Colonic mucosa (tissue), 4 donors: ENCODE results near the gene HOATZ. TPM values are rescaled to one million over a fixed set of nuclear protein-coding genes. Genes with fewer than 3 reads are reported as not detected.

ENCODE experiments used
- DNase-seq: peaks from one replicate; pipeline ENCODE4 v3.0.0-alpha.2; 2020
- H3K27ac ChIP-seq: fragments of 200-600 bp; one replicate; pipeline ENCODE4 v1.8.0; 2021
- H3K27me3 ChIP-seq: fragments of 200-600 bp; one replicate; pipeline ENCODE4 v1.8.0; 2021
- H3K36me3 ChIP-seq: fragments of 200-600 bp; one replicate; pipeline ENCODE4 v1.8.0; 2021
- H3K4me1 ChIP-seq: fragments of 200-600 bp; one replicate; pipeline ENCODE4 v1.8.0; 2021; ENCODE audit warnings: mild to moderate bottlenecking
- H3K4me3 ChIP-seq: fragments of 200-600 bp; one replicate; pipeline ENCODE4 v1.8.0; 2021
- H3K9ac ChIP-seq, 2 donors: one replicate each; pipeline ENCODE4 v1.7.0; 2013; ENCODE audit warnings: control low read depth in 2 of 2, low read depth in 2 of 2, low read length in 2 of 2
- H3K9me3 ChIP-seq: fragments of 200-600 bp; one replicate; pipeline ENCODE4 v1.8.0; 2021
- CTCF ChIP-seq: fragments of 200-600 bp; IDR thresholded peaks from one replicate; pipeline ENCODE4 v1.8.0; 2022; ENCODE audit warnings: antibody characterized with exemption, mild to moderate bottlenecking
- intact Hi-C: fragments of 100-400 bp; cut with DNase I; formaldehyde crosslinking; loops from one replicate; pipeline ENCODE4 v1.14.1; 2022
- total RNA-seq, 2 donors: library from RNA; stranded (reverse); fragmentation: NEBNext Ultra II Directional in 1 of 2; extraction: Animal tissue kit (Norgen Biotek cat#: 25700) in 1 of 2; gene quantifications; one replicate each; pipeline ENCODE4 v1.2.1, GENCODE V29; 2021
- donor health status: healthy.
- donor health status: DM: no; HTN: no; CAD: no.
- donor health status: DM: no; HTN: no; CAD: no.

HOATZ gene
- total RNA-seq, 2 donors from 2014 or later: not detected

GRCh38 chr11:111540114-111540936 lies 25.7 kb downstream of the HOATZ start, which contains the start of gene LAYN:
LAYN (plus strand) TSS chr11:111540720; CDS start chr11:111540844, 124 bp downstream.
- peak; percentile 22 for DNase-seq
- H3K4me3 ChIP-seq: peak within 1 kb of the TSS; percentile 43
- peak within 1 kb of the TSS; percentile 41 for H3K27ac ChIP-seq
- intact Hi-C loops: no loop called here
- peaks cover 23% of the 10 kb centered on the region for H3K27me3 ChIP-seq
- peak within 1 kb of the TSS; percentile 23 to 47 for H3K9ac ChIP-seq
- H3K4me1 ChIP-seq: peaks cover 3% of the 10 kb centered on the region
- H3K9me3 ChIP-seq: no peaks in the 10 kb centered on the region
- no peak for TF ChIP-seq CTCF
- H3K36me3 ChIP-seq: no peaks in the 10 kb centered on the region

GRCh38 chr11:111540937-111541253 lies 26.3 kb downstream of the HOATZ start:
- intact Hi-C loops: no loop called here
- Histone ChIP-seq H3K9ac (peak overlapping the region; percentile 23 to 47), H3K27me3 (peaks cover 23% of the 10 kb centered on the region), H3K4me3 (peak overlapping the region; percentile 43), H3K27ac (peak overlapping the region; percentile 41), H3K36me3 (no peaks in the 10 kb centered on the region), H3K9me3 (no peaks in the 10 kb centered on the region), H3K4me1 (peaks cover 3% of the 10 kb centered on the region)
- no peak for DNase-seq
- no peak for TF ChIP-seq CTCF

- intact Hi-C loops: no loop called here
- Histone ChIP-seq H3K4me1 (peaks cover 3% of the 10 kb centered on the region), H3K36me3 (no peaks in the 10 kb centered on the region), H3K9me3 (no peaks in the 10 kb centered on the region), H3K4me3 (peak overlapping the region; percentile 43), H3K27ac (peak overlapping the region; percentile 41), H3K9ac (peak overlapping the region; percentile 23 to 47), H3K27me3 (peaks cover 23% of the 10 kb centered on the region)
- TF ChIP-seq CTCF: no peak
- DNase-seq: peak; percentile 20
These were observed 26.9 kb downstream of the HOATZ start for GRCh38 chr11:111541254-111542061.

GRCh38 chr11:111542606-111543275 lies 28.2 kb downstream of the HOATZ start:
- no peak for DNase-seq
- intact Hi-C loops: no loop called here
- TF ChIP-seq CTCF: no peak
- H3K9me3 ChIP-seq: no peaks in the 10 kb centered on the region
- no peak overlapping the region for H3K9ac ChIP-seq
- peaks cover 23% of the 10 kb centered on the region for H3K27me3 ChIP-seq
- H3K27ac ChIP-seq: no peak overlapping the region
- peaks cover 3% of the 10 kb centered on the region for H3K4me1 ChIP-seq
- H3K36me3 ChIP-seq: no peaks in the 10 kb centered on the region
- no peak overlapping the region for H3K4me3 ChIP-seq

GRCh38 chr11:111548525-111548924 lies 33.9 kb downstream of the HOATZ start:
- no peaks in the 10 kb centered on the region for H3K9me3 ChIP-seq
- no peaks in the 10 kb centered on the region for H3K4me1 ChIP-seq
- intact Hi-C loops: no loop called here
- no peak for DNase-seq
- no peak overlapping the region for H3K9ac ChIP-seq
- no peak overlapping the region for H3K27ac ChIP-seq
- no peak overlapping the region for H3K4me3 ChIP-seq
- TF ChIP-seq CTCF: no peak
- H3K27me3 ChIP-seq: no peaks in the 10 kb centered on the region
- H3K36me3 ChIP-seq: no peaks in the 10 kb centered on the region
